Suppressor macrophage treated with lipopolysaccharide for 1 hour (primary cell): ENCODE data around the gene TRNP1.
A peak's percentile ranks its signal among the peaks of the same experiment; 100 is the strongest.

Source experiments
- DNase-seq, 3 donors: peaks; one replicate each; pipeline ENCODE4 v3.0.0-alpha.2; 2020 to 2022

The TRNP1 gene

DNA sequence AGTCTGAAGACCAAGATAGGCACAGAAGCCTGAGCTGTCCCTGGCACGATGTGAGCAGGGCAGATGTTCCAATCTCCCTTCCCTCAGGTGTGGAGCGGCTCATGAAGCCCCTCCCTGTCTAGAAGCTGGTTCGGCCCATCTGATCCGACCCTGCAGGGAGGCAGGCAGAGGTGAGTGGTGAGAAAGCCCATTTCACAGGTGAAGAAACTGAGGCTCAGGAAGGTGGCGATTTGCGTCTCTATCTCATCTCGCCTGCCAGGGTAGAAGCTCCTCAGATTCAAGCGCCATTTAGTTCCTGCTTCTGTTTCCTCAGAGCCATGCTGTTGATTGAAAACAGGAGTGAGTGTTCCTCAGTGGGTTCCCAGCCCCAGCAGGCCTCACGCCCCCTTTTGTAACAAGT is 36.0 kb downstream of the TRNP1 start:
- DNase-seq = no peak

DNA sequence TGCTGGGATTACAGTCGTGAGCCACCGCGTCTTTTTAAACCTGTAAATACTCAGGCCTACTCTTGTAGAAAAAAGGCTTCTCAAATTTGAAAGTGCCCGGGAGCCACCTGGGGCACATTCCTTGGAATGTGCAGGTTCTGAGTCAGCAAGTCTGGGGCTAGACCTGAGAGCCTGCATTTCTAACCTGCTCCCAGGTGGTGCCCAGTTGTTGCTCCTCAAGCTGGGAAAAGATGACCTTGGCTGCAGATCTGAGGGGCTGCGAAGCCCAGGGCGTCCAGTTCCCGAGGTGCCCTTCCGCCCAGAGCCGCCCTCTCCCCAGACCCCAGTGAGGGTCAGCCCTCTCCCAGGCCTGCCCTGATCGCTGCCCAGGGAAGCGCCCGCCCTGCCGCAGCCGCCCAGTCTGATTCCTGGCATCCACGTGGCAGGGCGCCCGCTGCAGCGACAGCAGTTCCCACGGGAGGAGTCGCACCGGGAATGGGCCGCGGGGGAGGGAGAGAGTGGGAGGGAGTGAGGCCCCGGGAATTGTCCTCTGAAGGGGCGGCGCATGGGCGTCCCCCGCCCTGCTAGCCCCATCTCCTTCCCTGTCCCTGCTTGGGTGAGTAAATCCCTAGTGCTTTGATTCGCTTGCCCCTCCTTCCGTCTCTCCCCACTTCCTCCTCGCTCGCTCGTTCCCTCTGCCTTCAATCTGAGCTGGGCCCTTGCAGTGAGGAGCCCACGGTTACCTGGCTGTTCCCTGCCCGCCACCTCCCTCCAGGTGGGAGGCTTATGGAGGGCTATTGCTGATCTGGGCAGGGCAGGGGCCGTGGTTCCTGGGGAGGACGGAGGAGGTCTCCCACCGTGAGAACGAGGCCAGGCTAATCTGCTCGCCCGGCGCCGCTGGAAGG is 38.0 kb downstream of the TRNP1 start:
- peak; percentile 49 to 73 (median 57) for DNase-seq

GRCh38 chr1:27032119-27032461 is 38.6 kb downstream of the TRNP1 start:
- DNase-seq = no peak

DNA sequence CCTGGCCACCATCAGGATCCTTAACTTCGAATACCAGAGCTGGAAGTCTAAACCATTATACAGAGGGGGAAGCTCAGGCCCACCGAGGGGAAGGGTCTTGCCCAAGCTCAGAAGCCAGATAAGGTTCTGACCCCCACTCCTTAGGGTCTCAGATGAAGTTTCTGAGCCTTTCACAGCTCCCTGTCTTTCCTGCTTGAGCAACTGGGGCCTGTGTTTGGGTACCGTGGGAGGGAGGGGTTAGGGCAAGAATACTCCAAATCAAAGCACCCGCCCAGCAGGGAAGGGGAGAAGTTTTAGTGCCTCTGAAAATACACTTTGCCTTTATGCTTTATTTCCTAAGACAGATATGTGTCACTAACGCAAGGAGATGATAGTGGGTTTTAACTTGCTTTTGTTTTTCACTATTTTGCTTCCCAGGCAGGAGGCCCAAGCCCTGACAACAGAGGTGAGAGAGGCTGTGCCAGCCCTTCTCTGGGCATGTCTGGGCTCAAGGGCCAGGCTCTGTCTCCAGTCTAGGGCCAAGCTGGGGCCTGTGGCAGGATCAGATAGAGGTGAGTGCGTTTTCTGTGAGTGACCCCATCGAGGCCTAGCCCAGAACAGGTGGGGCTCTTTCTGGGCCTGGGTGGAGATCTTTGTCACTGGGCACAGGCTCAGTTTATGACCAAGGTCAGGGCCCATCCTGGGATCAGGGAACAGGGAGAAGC is 39.7 kb downstream of the TRNP1 start:
- no peak for DNase-seq

DNA sequence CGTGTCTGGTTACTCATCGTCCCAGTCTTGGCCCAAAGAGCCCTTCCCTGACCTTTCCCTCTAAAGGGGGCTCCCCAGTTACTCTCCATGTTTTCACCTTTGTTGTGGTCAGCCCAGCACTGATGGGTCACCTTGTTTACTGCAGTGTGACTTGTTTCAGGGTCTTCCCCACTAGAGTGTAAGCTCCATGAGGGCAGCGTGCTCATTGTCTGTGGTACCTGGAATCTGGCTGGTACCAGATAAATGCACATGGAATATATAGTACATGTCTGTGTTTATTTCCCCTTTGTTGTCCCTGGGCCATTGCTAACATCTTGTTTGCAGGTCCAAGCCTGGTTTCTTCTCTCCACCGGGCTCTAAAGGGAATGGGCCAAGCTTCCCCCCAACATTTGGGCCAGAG is 41.9 kb downstream of the TRNP1 start:
- no peak for DNase-seq

GRCh38 chr1:27036718-27037117 is 43.2 kb downstream of the TRNP1 start:
- DNase-seq = no peak

GRCh38 chr1:27037518-27037917 is 44.0 kb downstream of the TRNP1 start:
- no peak for DNase-seq

DNA sequence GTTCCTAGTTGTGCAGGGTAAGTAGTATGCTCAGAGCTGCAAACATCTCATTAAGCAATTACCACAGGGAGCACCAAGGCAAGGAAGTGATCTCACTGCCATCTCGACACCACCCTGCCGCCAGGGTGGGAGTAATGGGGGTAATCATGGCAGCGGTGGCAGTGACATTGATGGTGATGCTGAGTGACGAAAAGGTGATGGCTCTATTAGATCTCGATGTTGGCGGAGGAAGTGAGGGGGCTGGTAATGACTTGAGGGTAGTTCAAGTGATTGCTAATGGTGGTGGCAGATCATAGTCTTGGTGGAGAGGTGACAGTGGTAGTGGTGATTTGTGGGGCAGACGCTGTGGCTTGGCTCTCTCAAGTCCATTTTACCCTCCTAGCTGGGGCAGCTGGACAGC is 44.5 kb downstream of the TRNP1 start:
- DNase-seq = no peak

DNA sequence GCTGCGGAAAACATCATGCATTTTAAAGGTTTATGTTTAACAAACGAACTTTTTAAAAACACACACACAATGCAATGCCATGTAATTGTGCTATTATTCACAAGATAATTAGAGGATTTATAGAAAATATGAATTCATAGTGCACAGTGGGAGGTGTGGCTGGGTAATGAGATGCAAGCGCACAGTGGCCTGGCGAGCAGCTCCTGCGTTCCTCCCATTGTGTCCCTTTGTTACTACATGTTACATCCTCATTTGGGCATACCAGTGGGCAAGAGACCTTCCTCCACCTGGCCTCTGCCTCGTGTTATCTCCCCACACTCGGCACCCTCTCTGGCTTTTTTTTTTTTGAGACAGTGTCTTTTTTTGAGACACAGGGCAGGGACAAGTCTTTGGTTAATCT is 49.2 kb downstream of the TRNP1 start:
- DNase-seq = no peak

GRCh38 chr1:27044613-27045151 is 51.2 kb downstream of the TRNP1 start:
- DNase-seq = peak; percentile 89 to 94 (median 91)

DNA sequence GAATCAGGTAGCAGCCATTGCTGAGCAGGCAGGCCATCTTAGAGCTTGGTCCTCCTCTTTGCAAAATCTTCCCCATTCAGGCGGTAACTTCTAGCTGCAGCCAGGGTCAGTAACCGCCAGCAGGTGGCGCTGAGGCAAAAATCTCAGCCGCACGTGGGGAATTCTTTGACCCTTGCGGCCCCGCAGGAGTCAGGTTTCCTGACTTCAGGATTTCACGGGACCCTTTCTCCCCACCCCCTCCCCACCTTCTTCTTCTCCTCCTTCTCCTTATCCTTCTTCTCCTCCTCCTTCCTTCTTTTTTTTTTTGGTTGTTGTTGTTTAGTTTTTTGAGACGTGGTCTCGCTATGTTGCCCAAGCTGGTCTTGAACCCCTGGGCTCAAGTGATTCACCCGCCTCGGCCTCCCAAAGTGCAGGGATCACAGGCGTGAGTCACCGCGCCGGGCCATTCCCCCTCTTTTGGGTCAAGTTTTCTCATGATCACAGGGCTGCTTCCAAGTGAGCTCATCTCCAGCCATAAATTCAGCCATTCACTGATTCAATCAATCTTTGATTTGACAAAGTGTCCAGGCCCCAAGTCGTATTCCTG is 52.6 kb downstream of the TRNP1 start:
- peak; percentile 72 to 81 (median 81) for DNase-seq

DNA sequence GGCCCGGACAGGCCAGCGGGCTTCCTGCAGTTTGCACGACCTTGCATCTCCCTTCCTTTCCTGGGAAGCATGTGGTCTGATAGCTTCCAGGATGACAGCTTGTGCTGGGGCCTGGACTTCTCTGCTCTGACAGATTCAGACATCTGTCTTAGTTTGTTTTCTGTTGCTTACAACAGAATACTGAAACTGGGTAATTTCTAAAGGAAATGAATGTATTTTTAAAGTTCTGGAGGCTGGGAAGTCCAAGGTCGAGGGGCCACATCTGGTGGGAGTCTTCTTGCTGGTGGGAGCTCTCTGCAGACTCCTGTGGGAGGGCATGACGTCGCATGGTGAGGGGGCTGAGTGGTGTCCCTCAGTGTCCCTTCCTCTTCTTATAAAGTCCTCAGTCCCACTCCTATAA is 54.4 kb downstream of the TRNP1 start:
- peak; percentile 41 to 49 (median 48) for DNase-seq

DNA sequence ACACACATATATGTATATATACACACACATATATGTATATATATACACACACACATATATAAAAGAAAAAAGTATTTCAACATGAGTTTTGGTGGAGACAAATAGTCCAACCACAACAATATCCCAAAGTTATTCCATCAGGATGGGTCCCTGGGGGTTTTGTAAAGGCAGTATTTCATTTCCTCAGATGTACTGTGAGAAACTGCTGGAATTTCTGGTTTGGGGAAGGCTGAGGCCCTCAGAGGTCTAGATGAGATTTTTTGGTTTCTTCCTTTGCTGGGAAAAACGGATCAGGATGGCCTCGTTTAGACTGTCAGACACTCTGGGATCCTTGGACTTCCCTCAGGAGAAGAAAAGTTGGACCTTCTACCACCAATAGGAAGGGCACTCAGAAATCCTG is 55.6 kb downstream of the TRNP1 start:
- no peak for DNase-seq

DNA sequence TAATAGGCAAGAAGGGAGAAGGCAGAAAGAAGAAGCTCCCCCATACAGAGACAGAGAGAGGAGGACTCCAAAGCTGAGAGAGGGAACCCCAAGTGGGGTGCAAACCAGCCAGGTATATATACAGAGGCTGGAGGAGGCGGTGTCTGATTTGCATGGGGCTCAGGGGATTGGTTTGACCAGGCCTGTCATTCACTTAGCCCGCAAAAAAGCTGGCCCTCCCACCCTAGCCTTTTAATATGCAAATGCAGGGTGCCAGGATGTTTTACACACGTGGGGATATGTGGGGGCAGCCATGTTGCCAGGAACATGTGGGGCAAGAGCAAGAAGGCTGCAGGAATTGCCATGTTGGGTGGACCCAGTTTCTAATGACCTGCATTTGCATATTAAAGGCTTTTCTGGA is 56.1 kb downstream of the TRNP1 start:
- no peak for DNase-seq
